ENCODE data around the gene PYCR2. TPM values are rescaled to one million over a fixed set of nuclear protein-coding genes. Genes with fewer than 3 reads are reported as not detected.

Gene PYCR2
- total RNA-seq, 1 donor from 2014 or later: 59.9 TPM

- Mint-ChIP-seq H3K4me3 (no peak overlapping the region), H3K27me3 (ENCODE audit: low read depth) (peaks cover 18% of the 10 kb centered on the region), H3K4me1 (no peaks in the 10 kb centered on the region), H3K36me3 (ENCODE audit: low read depth) (no peaks in the 10 kb centered on the region), H3K9me3 (no peaks in the 10 kb centered on the region), H3K27ac (ENCODE audit: unreplicated experiment) (no peak overlapping the region)
- TF ChIP-seq, protein P1, sequence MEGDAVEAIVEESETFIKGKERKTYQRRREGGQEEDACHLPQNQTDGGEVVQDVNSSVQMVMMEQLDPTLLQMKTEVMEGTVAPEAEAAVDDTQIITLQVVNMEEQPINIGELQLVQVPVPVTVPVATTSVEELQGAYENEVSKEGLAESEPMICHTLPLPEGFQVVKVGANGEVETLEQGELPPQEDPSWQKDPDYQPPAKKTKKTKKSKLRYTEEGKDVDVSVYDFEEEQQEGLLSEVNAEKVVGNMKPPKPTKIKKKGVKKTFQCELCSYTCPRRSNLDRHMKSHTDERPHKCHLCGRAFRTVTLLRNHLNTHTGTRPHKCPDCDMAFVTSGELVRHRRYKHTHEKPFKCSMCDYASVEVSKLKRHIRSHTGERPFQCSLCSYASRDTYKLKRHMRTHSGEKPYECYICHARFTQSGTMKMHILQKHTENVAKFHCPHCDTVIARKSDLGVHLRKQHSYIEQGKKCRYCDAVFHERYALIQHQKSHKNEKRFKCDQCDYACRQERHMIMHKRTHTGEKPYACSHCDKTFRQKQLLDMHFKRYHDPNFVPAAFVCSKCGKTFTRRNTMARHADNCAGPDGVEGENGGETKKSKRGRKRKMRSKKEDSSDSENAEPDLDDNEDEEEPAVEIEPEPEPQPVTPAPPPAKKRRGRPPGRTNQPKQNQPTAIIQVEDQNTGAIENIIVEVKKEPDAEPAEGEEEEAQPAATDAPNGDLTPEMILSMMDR (conservative IDR thresholded peaks at IDR 0.05): no peak
- no peak for DNase-seq (ENCODE audit: low read depth, low spot score)
These were observed 29.3 kb upstream of the PYCR2 start for GRCh38 chr1:225953315-225953714.

DNA sequence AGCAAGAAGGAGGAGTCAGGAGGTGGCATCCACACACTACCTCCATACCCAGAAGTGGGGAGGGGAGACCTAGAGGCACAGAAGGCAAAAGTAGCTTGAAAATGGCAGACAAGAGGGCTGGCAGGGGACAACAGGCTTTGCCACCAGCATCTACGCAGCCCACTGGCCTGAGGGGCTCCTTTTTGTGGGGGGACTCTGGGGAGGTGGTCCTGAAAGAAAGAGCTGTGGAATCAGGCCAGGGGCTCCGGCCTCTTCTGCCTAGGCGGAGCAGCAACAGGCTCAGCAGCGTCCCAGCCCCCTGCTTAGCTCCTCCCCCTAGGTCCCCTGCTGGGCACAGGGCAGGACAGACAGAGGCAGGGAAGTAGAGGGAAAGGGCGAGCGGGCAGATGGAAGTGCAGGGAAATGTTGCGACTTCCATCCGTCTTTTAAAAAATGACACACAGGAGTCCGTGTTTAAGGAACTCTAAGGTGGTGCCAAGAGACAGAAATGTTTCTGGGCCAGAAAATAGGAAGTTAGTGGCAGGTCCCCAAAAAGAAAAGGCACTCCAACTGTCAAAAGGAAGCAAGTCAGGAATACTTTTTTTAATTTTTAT, 27.0 kb upstream of the PYCR2 start:
- Mint-ChIP-seq H3K9me3 (no peaks in the 10 kb centered on the region), H3K36me3 (ENCODE audit: low read depth) (no peaks in the 10 kb centered on the region), H3K27me3 (ENCODE audit: low read depth) (peaks cover 21% of the 10 kb centered on the region), H3K4me3 (no peak overlapping the region), H3K27ac (ENCODE audit: unreplicated experiment) (no peak overlapping the region), H3K4me1 (peaks cover 14% of the 10 kb centered on the region)
- DNase-seq (ENCODE audit: low read depth, low spot score): no peak
- TF ChIP-seq, protein P1 (conservative IDR thresholded peaks at IDR 0.05): no peak

DNA sequence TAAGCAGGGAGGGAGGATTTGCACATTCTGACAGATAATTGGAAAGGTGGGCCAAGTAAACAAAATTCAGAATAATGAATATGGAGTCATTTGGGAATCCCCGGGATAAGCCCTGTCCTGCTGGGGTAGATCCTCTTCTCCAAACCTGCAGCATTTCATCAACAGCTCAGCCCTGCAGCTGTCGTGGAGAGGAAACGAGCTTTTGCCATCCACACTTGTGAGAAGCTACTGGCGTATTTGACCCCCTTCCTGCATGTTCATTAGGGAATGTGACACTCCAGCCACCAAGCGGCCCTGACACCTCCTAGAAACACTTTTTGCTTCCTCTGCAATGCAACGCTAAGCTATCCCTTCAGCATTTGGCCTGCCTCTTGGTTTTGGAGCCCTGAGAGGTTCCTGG, 25.0 kb upstream of the PYCR2 start:
- Mint-ChIP-seq H3K4me3 (no peak overlapping the region), H3K4me1 (peaks cover 31% of the 10 kb centered on the region), H3K9me3 (no peaks in the 10 kb centered on the region), H3K27me3 (ENCODE audit: low read depth) (peaks cover 21% of the 10 kb centered on the region), H3K27ac (ENCODE audit: unreplicated experiment) (no peak overlapping the region), H3K36me3 (ENCODE audit: low read depth) (no peaks in the 10 kb centered on the region)
- DNase-seq (ENCODE audit: low read depth, low spot score): no peak
- TF ChIP-seq, protein P1 (conservative IDR thresholded peaks at IDR 0.05): no peak

DNA sequence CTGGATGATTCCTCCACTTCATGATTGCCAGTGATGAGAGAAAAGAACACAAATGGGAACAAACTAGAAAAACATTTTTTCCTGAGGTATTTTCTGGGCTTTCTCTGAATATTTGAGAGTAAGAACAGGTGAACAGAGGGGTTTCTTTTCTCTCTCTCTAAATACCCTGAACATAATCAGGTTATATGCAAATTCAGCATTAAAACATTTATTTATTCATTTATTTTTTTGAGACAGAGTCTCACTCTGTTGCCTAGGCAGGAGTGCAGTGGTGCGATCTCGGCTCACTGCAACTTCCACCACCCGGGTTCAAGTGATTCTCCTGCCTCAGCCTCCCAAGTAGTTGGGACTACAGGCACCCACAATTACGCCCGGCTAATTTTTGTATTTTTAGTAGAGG, 22.8 kb upstream of the PYCR2 start:
- H3K4me1 Mint-ChIP-seq: peaks cover 38% of the 10 kb centered on the region
- H3K9me3 Mint-ChIP-seq: no peaks in the 10 kb centered on the region
- peaks cover 13% of the 10 kb centered on the region for H3K27me3 Mint-ChIP-seq (ENCODE audit: low read depth)
- TF ChIP-seq, protein P1 (conservative IDR thresholded peaks at IDR 0.05): no peak
- no peak for DNase-seq (ENCODE audit: low read depth, low spot score)
- no peak overlapping the region for H3K27ac Mint-ChIP-seq (ENCODE audit: unreplicated experiment)
- H3K4me3 Mint-ChIP-seq: no peak overlapping the region
- no peaks in the 10 kb centered on the region for H3K36me3 Mint-ChIP-seq (ENCODE audit: low read depth)

- Mint-ChIP-seq H3K4me3 (no peak overlapping the region), H3K4me1 (peaks cover 44% of the 10 kb centered on the region), H3K36me3 (ENCODE audit: low read depth) (no peaks in the 10 kb centered on the region), H3K27me3 (ENCODE audit: low read depth) (peaks cover 9% of the 10 kb centered on the region), H3K27ac (ENCODE audit: unreplicated experiment) (peak overlapping the region; percentile 74), H3K9me3 (no peaks in the 10 kb centered on the region)
- TF ChIP-seq, protein P1 (conservative IDR thresholded peaks at IDR 0.05): no peak
- no peak for DNase-seq (ENCODE audit: low read depth, low spot score)
These were observed 22.1 kb upstream of the PYCR2 start for GRCh38 chr1:225946082-225946620.

All from neural crest cell (in vitro differentiated cells).